GM19455 (cell line): ENCODE results near the gene WIPF3.
"Not testable (repeated sequence)": the region's sequence is repeated elsewhere in the genome, so short reads cannot be mapped to it uniquely, and the experiment has no call there.

ENCODE experiments used
- ATAC-seq: cut with Tn5 transposase; IDR thresholded peaks from one replicate; pipeline ENCODE4 v1.9.1; 2021; ENCODE audit not compliant: unreplicated experiment

WIPF3 gene

GRCh38 chr7:29875741-29876140 is 69.4 kb downstream of the WIPF3 start:
- no peak for ATAC-seq

GRCh38 chr7:29877196-29877595 is 70.9 kb downstream of the WIPF3 start:
- ATAC-seq = no peak

GRCh38 chr7:29878081-29878688 is 71.9 kb downstream of the WIPF3 start:
- ATAC-seq = no peak

- ATAC-seq = no peak
These were observed 73.3 kb downstream of the WIPF3 start for GRCh38 chr7:29879609-29880008.

- ATAC-seq = no peak
These were observed 75.4 kb downstream of the WIPF3 start for GRCh38 chr7:29881724-29882123.

- ATAC-seq = no peak
These were observed 76.2 kb downstream of the WIPF3 start for GRCh38 chr7:29882481-29882880.

GRCh38 chr7:29883462-29884398 is 77.4 kb downstream of the WIPF3 start:
- ATAC-seq = no peak

GRCh38 chr7:29884399-29885272 is 78.3 kb downstream of the WIPF3 start:
- no peak for ATAC-seq

- ATAC-seq = no peak
These were observed 79.3 kb downstream of the WIPF3 start for GRCh38 chr7:29885626-29886025.

GRCh38 chr7:29886827-29887226 is 80.5 kb downstream of the WIPF3 start:
- ATAC-seq = no peak

GRCh38 chr7:29888006-29888405 is 81.7 kb downstream of the WIPF3 start:
- ATAC-seq = no peak

- no peak for ATAC-seq
These were observed 83.0 kb downstream of the WIPF3 start for GRCh38 chr7:29889288-29889687.

GRCh38 chr7:29890251-29890650 is 83.9 kb downstream of the WIPF3 start:
- ATAC-seq = no peak

- ATAC-seq = not testable (repeated sequence)
These were observed 84.5 kb downstream of the WIPF3 start for GRCh38 chr7:29890786-29891185.

- no peak for ATAC-seq
These were observed 85.5 kb downstream of the WIPF3 start for GRCh38 chr7:29891766-29892165.

- ATAC-seq = no peak
These were observed 85.9 kb downstream of the WIPF3 start for GRCh38 chr7:29892231-29892630.

- no peak for ATAC-seq
These were observed 87.2 kb downstream of the WIPF3 start for GRCh38 chr7:29893351-29893965.

- ATAC-seq = no peak
These were observed 87.9 kb downstream of the WIPF3 start for GRCh38 chr7:29894256-29894655.

- no peak for ATAC-seq
These were observed 89.3 kb downstream of the WIPF3 start for GRCh38 chr7:29895559-29895958.

GRCh38 chr7:29896685-29897411 is 90.5 kb downstream of the WIPF3 start:
- ATAC-seq = no peak
